C4-2B (cell line): ENCODE measurements around the gene BIK.

ENCODE experiments used
- CTCF ChIP-seq: fragments of 450-650 bp; conservative IDR thresholded peaks from 2 replicates; pipeline ENCODE4 v1.5.1; 2017; ENCODE audit warnings: mild to moderate bottlenecking
- ZFX ChIP-seq: fragments of 450-650 bp; IDR thresholded peaks from 2 replicates; pipeline ENCODE4 v1.6.1; 2017

GRCh38 chr22:43133401-43133800 is 22.9 kb downstream of the BIK start:
- no peak for TF ChIP-seq CTCF
- no peak for TF ChIP-seq ZFX
